GM18519 (cell line): ENCODE measurements around the gene SCAF4.
"Not testable (repeated sequence)": the region's sequence is repeated elsewhere in the genome, so short reads cannot be mapped to it uniquely, and the experiment has no call there.

Source experiments
- ATAC-seq: cut with Tn5 transposase; IDR thresholded peaks from one replicate; pipeline ENCODE4 v1.9.1; 2021; ENCODE audit warnings: mild to moderate bottlenecking, moderate library complexity; ENCODE audit not compliant: unreplicated experiment, low FRiP score

The SCAF4 gene

GRCh38 chr21:31654821-31655580 is 76.9 kb downstream of the SCAF4 start:
- not testable (repeated sequence) for ATAC-seq

GRCh38 chr21:31654340-31654739 is 77.6 kb downstream of the SCAF4 start:
- no peak for ATAC-seq

DNA sequence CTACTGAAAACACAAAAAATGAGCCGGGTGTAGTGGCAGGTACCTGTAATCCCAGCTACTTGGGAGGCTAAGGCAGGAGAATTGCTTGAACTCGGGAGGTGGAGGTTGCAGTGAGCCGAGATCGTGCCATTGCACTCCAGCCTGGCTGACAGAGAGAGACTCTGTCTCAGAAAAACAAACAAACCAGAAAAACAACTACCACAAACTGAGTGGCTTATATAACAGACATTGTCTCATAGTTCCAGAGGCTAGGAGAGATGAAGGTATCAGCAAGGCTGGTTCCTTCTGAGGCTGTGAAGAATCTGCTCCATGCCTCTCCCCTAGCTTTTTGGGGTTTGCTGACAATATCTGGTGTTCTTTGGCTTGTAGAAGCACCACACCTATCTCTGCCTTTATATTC is 80.4 kb downstream of the SCAF4 start:
- not testable (repeated sequence) for ATAC-seq

GRCh38 chr21:31650930-31651329 is 81.0 kb downstream of the SCAF4 start:
- ATAC-seq = no peak

DNA sequence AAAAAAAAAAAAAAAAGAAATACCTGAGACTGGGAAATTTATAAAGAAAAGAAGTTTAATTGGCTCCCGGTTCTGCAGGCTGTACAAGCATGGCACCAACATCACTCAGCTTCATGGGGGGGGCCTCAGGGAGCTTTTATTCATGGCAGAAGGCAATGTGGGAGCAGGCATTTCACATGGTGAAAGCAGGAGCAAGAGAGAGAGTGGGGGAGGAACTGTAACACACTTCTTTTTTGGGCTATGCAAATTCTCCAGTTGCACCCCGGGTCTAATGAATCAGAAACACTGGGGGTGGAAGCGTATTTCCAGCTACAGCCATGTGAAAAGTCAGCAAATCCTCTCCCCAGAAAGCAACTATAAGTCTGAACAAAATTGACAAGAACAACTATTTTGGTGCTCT is 84.3 kb downstream of the SCAF4 start:
- no peak for ATAC-seq

DNA sequence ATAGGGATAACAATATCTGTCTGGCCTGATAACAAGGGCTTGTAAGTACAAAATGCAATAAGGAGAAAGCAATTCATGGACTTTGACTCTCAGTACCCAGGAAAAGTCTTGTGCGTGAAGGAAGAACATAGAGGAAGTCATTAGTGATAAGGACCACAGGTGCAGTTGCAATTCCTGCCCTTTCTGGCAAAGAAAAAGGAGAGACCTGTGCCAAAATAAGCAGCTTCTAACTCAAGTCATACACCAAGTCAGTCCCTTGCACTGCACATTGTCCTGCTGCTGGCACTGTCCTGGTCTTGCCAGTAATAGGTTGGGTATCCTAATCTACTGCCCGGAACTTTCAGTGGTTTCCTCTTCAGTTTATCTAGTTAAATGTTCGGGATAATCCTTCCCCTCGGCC is 87.3 kb downstream of the SCAF4 start:
- ATAC-seq = no peak

GRCh38 chr21:31641416-31641922 is 90.4 kb downstream of the SCAF4 start:
- no peak for ATAC-seq

GRCh38 chr21:31636874-31637273 is 95.0 kb downstream of the SCAF4 start:
- ATAC-seq = no peak

GRCh38 chr21:31634993-31635392 is 96.9 kb downstream of the SCAF4 start:
- ATAC-seq = no peak

DNA sequence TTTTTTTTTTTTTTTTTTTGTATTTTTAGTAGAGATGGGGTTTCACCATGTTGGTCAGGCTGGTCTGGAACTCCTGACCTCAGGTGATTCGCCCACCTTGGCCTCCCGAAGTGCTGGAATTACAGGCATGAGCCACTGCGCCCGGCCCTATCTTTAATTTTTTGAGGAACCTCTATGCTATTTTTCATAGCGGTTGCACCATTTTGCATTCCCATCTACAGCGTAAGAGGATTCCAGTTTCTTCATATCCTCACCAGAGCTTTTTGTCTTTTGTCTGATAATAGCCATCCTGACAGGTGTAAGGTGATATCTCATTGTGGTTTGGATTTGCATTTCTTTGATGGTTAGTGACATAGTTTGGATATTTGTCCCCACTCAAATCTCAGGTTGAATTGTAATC is 100.0 kb downstream of the SCAF4 start:
- not testable (repeated sequence) for ATAC-seq

DNA sequence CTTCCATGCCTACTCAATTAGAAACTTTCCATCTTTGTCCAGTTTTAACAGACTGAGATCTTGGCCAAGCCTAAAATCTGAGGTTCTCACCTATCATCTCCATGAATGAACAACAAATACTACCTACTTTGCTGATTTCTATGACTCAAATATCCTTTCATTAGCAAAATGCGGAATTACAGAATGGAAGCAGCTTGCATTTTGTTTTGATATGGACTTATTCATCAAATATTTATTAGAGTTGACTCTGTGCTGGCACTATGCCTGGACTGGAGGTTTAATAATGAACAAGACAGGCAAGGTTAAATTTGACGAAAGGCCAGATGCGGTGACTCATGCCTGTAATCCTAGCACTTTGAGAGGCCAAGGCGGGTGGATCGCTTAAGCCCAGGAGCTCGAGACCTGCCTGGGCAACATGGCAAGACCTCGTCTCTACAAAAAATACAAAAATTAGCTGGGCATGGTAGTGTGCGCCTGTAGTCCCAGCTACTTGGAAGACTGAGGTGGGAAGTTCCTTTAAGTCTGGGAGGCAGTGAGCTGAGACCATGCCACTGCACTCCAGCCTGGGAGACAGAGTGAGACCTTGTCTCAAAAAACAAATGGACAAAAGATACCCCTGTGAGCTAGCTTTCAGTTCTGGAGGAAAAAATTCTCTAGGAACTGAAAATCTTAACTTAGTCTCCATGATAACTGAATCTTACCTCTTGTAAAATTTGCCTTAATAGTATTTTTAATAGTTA is 101.8 kb downstream of the SCAF4 start:
- no peak for ATAC-seq

DNA sequence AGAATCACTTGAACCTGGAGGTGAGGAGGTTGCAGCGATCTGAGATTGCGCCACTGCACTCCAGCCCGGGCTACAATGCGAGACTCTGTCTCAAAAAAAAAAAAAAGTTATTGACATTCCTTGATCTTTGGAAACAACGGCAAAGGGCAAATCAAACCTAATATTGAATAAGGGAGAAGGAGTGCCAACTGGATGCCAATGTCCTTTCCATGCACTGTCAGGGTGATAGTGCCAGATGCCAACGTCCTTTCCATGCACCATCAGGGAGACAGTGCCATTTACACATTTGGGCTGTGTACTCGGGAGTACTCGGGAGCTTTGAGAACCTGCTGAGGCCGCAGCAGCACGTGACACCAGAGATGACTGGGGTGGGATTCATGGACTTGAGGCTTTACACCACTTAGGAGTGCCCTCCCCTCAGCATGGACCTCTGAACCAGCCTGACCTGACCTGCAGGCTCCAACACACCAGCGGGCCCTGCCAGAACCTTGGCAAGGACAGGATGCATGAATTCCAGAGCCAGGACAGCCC is 106.9 kb downstream of the SCAF4 start:
- no peak for ATAC-seq

DNA sequence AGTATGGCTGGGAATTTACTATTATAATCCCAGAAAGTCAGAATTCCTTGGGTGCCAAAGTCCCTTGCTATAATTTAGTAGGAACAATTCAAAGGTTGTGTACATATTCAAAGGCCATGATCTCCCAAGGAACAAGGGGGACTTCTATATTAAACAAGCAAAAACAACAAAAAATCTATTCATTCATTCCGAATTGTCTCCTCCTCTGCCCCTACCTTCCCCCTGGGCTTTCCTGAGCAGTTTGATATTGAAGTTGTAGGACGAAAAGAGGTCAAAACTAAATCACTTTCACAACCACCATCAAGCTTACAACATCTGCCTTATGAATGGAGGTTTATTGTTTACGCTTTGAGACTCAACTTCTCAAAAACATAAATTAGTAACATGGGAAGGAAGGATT is 107.7 kb downstream of the SCAF4 start:
- no peak for ATAC-seq

GRCh38 chr21:31623664-31624063 is 108.3 kb downstream of the SCAF4 start:
- ATAC-seq = no peak

- no peak for ATAC-seq
These were observed 109.5 kb downstream of the SCAF4 start for GRCh38 chr21:31622397-31622796.
